Globus pallidus (tissue), 1 donor: ENCODE data around the gene FAM50B.
A peak's percentile ranks its signal among the peaks of the same experiment; 100 is the strongest.

Source experiments
- DNase-seq: peaks from one replicate; pipeline ENCODE4 v3.0.0-alpha.2; 2015; ENCODE audit warnings: low spot score

Gene FAM50B

DNA sequence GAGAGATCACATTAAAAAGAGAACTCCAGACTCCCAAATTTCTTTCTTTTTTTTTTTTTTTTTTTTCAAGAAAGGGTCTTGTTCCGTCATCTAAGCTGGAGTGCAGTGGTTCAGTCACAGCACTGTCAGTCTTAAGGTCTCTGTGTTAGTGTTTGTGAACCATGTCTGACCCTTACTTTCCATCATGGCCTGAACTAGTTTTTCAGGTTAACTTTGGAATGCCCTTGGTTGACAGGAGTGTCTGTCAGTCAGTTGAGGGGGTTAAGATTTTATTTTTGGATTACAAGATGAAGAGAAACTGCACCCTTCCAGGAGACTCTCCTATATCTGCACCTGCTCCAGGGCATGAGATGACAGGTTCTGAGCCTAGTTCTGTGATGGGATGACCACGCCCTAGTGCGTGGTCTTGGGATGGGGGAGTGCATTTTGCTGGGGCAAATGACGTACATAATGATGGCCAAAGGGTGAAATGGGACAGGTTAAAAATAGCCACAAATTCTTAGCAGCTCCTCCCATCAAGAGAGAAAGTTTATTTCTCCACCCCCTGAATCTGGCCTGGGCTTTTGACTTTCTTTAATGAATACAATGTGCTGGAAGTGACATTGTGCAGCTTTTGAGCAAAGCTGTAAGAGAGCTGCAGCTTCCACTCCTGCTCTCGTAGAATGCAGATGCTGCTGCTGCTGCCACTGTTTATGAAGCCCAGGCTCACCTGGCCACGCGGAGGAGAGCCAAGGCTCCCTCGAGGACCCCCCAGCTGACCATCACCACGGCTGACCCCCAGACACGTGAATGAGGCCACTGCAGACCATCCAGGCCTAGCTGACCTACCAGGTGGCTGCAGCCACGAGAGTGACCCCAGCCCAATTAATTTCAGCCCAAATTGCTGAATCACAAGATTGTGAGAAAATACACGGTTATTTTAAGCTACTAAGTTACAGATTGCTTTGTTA lies 29.7 kb upstream of the FAM50B start:
- DNase-seq = no peak

DNA sequence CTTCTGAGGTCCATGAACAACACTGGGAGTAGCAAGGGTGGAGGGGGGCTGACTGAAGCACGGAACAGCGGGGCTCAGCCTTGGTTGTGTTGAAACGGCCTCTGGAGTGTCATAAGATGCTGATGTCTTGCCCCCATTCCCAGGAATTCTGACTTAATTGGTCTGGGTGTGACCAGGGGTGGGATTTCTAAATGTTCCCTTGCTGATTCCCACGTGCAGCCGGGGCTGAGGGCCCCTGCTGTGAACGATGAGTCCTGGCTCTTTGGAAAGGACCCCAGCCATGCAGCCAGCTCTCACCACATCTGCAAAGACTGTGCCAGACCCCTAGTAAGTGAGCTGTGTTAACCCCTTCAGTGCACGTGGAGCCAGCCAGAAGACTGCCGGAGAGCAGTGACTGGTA lies 28.6 kb upstream of the FAM50B start:
- no peak for DNase-seq

DNA sequence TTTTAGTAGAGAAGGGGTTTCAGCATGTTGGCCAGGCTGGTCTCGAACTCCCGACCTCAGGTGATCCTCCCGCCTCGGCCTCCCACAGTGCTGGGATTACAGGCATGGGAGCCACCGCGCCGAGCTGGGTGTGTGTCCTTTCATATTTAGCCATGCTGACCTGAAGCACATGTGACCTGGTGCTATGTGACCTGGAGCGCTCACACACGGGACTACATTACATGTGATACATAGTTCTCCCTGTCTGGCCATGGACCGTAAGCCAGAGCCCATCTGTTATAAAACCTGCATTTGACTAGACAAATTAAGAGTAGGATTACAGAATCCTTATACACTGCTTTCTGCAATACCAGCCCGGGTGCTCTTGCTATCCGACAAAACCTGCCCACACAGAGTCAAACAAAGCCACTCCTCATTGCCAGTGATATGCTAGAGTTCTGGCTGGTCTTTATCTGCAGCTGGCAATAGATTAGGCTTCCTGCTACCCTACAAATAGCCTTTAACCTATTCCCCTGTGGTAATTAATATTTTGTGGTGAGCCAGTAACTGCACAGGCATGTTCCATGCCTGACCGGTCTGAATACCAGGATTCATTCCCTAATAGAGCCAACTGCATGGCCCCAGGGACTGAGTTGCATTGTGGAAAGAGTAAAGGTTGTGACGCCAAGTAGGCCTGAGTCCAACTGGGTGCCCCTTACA lies 26.3 kb upstream of the FAM50B start:
- no peak for DNase-seq

DNA sequence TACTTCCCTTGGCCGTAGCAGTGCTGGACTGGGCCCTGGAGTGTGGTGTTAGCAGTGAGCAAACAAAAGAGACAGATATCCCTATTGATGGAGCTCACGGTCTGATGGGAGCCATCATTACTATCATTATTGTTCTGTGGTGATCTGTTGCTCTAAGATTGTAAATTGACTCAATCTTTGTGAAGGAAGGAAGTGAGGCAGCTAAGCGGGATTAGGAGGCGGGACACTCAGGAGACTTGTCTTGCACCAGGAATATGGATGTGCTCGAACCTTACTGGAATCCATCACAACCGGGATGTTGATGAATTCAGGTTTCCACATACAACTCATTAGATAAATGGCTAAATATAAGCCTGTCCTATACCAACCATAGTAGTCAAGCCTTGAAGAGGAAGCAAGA lies 25.5 kb upstream of the FAM50B start:
- no peak for DNase-seq

DNA sequence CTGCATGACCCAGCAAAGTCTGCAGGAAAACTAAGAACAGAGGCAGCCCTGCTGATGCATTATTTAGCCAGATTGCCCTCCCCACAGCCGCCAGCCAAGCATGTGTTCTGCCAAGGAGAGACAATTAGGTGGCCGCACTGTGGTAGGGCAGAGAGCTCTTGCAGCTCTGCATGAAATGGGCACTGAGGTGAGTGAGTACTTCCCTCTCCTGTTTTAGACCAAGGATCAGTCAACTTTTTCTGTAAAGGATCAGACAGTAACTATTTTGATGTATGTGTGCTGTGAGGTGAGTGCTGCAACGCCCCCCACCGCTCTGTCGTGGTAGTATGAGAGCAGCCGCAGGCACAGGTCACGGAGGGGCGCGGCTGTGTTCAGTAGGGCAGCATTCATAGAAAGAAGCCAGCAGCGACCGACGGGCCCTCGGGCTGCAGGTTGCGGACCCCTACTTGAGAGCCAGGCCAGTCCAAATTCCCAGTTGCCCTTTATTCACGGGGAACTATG lies 23.8 kb upstream of the FAM50B start:
- DNase-seq = peak; percentile 51

DNA sequence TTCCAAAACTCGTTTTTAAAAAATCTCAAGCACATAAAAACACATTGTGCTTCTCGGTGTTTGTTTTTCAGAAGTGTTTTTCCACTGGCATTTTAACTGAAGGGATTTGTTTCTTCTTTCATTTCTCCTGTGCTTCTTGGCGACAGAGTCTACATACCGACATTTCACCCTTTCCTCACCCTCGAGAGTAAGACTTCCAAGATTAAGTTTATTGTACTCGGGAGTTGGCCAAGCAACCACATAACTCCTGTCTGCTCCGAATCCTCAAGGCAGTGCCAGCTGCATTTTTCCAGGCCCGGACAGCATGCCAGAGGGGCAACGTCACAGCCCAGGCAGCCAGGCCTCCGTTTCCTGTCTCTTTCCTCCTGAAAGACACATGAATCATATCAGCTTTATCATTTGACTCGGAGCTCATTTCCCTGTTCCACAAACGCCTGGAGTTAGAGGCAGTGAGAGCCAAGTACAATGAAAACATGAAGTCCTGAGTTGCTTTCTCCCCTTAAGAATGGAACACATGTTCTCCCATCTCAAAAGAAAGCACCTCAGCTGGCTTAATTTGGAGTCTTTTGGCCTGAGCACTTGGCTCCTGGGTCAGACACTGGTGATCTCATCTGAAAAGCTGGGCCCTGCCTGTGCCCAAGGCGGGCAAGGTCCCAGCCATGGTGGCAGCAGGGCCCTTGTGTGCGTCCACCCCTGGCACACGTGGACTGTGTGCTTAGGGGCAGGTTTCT lies 23.2 kb upstream of the FAM50B start:
- DNase-seq = peak; percentile 66

DNA sequence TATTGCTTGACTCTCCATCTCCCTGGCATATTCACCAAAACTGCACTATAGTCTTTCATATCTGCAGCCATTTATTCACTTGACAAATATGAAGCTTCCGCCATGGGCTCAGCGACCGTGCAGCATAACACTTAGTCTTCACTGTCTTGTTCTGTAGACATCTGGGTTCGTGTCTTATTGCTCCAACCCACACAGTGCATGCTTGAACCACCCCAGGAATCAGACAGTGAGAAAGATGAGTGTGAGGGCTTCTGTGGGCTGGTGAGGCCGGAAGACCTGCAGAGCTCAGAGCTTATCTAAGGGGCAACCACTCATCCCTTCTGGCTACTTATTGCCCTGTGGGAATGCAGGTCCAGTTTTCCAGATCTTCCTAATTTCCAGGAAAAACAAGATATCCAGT lies 19.9 kb upstream of the FAM50B start:
- DNase-seq = no peak

DNA sequence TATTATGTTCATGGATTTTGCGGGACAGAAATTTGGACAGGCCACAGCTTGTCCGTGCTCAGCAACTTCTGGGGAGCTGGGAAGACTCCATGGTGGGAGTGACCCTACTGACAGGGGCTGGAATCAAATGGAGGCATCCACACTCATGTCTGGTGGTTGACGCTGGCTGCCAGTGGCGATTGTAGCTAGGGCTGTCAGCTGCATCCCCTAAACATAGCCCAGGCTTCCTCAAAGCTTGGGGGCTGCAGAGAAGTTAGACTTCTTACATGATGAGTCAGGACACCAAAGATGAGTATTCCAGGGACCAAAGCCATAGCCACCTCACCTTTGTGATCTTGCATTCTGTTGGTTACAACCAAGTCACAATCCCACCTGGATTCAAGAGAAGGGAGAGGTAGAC lies 18.4 kb upstream of the FAM50B start:
- no peak for DNase-seq

DNA sequence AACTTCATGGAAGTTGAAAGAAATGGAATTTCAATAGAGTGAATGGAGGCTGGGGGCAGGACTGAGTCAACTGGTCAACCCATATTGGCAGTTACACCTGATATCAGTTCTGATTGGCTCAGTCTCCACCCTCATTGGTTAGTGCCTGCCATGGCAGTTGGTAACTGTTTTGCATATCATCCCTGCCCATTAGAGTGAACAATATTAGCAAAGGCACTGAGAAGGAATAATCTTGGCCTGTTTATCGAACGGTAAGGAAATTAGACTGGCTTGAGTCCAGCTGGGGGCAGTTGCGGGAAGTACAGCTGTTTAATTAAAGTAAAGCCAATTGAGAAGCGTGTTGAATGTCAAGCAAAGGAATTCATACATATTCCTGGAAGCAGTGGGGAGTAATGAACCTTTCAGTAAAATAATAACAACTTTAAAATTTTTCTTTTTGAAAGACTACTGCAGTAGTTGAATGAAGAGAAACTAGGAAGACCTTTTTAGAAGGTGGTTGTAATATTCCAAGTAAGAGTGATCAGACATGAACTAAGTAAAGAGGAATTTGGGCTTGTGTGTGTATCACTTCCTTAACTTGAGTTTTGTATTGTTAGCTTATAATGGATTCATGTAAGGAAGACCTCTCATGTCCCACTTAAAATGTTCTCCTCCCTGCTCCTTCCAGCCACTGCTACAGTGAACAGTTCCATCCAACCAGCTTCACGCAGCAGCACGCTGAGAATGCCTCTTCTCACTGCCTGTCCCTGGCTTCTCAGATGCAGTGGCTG lies 17.2 kb upstream of the FAM50B start:
- DNase-seq = no peak

DNA sequence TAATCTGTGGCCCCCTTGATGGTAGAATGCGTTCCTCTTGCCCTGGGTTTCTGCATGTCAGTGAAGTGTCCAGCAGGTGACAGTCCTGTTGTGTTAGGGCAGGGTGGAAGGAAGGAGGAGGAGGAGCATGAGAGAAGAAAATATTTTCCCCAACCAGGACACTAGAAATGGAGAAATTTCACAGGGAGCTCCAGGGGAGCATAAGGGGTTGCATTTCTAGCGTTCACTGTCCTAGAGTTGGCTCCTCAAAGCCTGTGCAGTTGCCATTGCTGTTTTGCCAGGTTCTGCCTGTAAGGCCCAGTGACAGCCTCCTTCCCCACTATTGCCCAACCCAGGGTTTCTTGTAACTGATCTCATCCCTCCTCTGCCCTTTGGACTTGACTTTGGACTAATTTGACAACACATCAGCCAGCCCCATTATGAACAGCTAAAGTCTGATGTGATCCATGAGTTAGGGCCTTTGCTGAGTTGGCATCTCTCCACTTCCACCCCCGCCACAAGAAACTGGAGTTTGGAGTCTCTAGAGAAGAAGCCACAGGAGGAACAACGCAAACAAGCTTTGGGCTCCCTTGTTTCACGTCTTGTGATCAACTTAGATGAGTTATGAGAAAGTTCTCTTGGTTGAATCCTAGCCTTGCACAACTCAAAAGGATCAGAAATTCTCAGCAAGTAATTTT lies 14.0 kb upstream of the FAM50B start:
- no peak for DNase-seq

DNA sequence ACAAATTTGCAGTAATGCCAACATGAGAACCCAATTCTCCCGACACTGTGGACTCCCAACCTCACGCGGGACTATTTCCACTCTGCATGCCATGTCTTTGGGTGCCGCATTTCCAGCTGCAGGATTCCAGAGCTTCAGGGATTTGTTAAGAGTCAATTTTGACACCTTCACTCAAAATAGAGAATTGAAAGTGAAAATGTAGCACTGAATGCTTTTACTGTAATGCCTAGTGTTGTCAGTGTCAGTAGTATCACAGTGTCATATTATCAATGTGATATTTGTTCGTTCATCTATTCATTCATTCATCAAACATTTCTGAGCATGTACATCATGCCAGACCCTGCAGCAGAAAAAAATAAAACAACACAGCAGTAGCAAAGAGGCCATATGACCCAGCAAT lies 13.4 kb upstream of the FAM50B start:
- DNase-seq = no peak

DNA sequence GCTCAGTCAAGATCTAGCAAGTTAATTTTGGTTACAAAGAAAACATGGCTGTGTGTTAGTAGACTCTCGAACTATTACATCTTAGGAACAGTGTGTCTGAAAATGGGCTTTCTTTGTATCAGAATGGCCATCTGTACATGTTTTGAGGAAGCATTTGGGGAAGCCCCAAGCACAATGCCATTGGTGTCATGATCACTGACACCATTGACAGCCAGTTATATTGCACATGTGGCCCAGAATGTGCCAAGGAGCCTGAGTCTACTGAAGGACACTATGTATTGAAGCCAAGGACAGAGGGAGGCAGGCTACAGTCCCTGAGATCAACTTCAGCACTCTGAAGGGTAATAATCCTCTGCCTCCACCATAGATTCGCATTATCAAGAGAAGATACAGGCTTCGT lies 12.6 kb upstream of the FAM50B start:
- DNase-seq = no peak

DNA sequence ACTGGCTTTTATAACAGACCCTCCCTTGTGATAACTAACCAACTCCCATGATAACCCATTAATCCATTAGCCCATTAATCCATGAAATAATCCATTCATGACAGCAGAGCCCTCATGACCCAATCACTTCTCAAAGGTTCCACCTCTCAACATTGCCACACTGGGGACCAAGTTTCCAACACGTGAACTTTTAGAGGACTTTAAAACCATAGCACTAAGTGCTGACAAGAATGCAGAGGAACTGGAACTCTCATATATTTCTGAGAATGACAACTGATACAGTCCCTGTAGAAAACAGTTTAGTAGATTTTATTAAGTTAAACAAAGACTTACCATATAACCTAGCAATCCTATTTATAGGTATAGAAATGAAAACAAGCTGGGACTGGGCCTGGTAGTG lies 11.4 kb upstream of the FAM50B start:
- DNase-seq = no peak

DNA sequence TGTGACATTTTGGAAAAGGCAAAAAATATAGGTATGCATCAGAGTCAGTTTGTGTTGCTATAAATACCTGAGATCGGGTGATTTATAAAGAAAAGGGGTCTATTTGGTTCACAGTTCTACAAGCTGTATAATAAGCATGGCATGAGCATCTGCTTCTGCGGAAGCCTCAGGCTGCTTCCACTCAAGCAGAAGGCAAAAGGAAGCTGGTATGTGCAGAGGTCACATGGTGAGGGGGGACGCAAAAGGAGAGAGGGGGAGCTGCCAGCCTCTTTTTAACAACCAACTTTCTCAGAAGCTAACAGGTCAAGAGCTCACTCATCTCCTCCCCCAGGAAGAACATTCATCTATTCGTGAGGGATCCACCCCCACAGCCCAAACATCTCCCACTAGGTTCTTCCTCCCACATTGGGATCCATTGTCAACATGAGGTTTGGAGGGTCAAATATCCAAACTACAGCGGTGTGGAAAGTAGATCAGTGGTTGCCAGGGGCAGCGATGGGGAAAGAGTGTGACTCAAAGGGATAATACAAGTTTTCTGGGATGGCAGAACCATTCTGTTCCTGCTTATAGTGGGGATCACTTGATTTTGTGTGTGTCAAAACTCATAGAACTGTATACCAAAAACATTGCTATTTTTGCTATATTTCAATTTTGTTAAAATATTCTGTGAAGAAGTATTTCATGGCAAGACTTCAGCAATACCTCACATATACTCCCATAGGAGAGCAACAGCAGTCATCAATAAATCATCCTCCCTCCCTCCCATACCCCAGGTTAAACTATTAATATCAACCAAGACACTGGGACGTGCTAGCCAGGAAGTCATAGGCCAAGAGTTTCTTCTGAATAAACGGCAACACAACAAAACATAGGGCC lies 9.9 kb upstream of the FAM50B start:
- DNase-seq = no peak

DNA sequence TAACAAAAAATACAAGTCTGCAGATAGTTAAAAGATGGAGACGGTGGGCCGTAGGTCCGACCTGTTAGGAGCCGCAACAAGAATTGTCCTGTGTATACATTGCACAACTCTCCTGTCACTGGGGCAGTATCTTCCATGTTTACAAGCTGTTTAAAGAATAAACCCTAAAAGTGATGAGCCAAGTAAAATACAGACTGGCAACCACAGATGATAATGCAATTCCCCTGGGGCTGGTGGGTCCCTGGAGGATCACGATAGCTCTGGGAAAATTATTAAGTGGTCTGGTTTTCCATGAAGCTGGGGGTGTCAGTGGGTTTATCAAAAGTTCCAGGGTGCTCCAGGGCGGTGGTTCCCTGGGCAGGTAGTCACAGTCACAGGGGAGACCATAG lies 8.1 kb upstream of the FAM50B start:
- no peak for DNase-seq

DNA sequence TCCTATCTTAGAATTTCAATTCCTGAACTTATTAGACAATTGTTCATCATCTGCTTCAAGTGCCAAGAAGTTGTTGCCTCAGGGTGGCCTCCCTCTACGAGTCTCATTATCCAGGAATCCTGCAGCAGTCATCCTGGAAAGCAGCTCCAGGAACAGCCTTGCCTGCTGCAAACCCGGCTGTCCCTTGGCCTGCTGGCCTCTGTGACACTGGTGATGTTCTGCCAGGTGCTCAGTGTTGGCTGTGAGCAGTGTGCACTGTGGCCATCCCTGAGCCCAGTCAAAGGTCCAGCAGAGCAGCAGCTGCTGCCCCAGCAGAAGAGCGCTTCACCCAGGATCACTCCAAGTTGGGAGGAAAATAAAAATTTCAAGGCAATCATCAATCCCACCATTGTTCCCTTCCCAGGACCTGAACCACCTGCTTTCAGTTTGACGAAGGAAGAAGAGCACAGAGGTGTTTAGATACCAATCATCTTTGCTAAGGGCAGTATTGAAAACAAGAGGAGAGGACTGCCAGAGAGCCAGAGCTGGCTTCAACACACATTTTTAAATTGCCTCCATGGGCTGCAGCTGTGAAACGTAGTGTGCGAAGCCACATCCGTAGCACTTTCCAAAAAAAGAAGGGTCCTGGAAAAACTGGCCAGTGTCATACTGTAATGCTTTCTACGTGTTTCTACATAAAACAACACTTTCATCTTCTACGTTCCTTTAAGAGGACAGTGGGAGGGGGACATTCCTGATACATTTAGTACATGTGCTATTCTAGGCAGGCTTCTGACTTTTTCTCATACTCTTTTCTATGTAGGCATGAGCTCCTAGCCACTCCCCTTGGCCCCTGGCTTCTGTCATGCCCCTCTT lies 7.2 kb upstream of the FAM50B start:
- no peak for DNase-seq

DNA sequence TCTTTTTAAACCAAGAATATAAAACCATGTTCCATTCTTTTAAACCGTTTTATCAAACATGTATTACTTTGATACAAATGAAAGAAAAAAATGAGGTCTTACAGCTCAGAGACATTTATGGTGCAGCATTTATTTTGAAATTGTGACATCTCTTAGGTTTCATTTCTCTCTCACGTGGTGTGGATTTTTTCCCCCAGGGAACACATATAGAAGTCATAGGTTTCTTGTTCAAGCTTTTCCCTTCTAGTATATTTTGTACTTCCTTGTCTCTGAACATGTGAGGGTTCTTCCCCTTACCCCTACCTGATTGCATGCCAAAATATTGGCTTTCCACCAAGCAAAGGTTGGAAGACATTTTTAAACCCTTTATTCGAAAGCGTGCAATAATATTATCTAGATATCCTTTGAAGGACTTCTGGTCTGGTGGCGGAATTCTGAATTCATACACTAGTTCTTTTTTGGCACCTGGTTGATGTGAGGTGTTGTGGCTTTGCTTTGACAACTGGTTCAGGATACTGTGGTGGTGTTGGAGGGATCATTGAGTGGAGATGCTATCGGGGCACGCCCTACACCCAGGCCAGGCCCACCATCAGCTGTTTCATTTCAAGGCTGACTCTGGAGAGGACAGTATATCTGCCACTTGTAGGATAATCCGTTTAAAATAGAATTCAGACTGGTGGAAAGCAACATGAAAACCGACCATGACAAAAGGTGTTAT lies 5.6 kb upstream of the FAM50B start:
- no peak for DNase-seq

DNA sequence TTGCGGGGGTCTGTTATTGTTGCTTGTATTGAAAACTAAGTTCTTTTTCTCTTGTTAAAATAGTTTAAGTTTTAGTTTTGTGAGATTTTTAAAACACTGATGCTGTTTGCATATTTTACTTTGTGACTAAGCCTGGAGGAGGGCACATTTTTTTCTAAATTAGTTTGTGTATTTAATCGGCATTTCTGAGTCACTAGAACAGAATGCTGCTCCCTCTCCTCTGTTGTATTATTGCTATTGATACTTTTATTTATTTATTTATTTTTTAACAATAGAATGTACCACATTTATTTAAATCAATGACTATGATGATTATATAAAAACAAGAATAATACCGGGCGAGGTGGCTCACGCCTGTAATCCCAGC lies 5.1 kb upstream of the FAM50B start:
- no peak for DNase-seq

DNA sequence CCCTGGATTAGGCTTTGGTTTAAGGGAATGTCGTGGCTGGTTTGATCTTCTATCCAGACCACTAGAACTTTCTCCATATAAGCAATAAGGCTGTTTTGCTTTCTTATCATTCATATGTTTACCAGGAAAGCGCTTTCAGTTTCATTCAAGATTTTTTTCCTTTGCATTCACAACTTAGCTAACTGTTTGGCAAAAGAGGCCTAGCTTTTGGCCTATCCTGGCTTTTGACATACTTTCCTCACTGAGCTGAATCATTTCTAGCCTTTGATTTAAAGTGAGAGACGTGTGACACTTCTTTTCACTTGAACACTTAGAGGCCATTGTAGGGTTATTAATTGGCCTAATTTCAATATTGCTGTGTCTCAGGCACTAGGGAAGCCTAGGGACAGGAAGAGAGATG lies 1.7 kb upstream of the FAM50B start:
- DNase-seq = no peak
